ENCODE measurements around the gene FZD4.

Gene FZD4

DNA sequence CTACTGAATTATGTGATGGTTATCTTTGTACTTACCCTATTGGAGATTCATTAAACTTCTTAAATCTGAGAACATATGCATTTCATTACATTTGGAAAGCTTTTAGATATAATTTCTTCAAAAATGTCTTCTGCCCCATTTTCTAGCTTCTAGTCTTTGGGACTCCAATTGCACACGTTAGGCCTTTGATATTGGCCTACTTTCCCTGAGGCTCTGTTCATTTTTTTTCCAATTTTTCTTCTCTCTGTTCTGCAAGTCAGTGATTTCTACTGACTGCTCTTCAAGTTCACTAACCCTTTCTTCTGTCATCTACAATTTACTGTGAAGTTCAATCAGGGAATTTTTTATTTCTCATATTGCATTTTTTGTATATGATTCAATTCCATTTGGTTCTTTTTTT is 43.0 kb downstream of the FZD4 start:
- no peak for DNase-seq (ENCODE audit: low read depth in 2 of 2)

DNA sequence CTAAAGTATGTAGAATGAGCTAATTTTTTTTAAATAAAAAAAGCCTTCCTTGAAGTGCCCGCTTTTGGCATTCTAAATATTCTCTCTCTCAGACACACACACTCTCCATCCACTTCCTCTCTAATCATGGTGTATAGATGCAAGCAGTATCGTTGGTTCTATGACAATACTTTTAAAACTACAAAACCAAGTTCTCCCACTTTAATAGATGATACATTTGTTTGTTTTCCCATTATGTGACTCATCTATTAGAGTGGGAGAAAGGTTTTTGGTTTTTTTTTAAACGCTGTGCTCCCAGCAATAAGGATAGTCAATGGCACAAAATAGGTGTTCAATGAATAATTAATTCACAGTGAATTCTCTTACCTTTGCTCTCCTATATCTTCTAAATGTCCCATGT is 44.6 kb downstream of the FZD4 start:
- no peak for DNase-seq (ENCODE audit: low read depth in 2 of 2)

GRCh38 chr11:86906198-86906597 is 49.0 kb downstream of the FZD4 start:
- DNase-seq (ENCODE audit: low read depth in 2 of 2), result no peak

DNA sequence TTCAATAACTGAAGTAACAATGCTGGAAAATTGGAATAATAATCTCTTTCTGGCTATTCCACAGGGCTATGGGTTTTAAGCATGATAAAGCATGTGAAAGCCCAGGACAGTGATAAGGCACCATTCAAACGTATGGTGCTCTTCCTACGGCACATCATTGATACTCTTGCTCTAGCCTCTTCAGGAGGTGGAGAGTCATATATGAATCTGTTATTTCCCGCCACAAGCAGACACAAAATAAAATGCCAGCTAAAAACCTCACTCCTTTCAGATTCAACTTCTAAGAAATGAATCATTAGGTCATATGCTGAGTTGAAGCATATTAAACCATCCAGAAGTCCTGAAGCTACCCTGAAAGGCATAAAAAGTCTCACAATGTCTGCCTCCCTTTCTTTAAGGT is 49.9 kb downstream of the FZD4 start:
- DNase-seq (ENCODE audit: low read depth in 2 of 2), result no peak

GRCh38 chr11:86904001-86904400 is 51.2 kb downstream of the FZD4 start:
- no peak for DNase-seq (ENCODE audit: low read depth in 2 of 2)

DNA sequence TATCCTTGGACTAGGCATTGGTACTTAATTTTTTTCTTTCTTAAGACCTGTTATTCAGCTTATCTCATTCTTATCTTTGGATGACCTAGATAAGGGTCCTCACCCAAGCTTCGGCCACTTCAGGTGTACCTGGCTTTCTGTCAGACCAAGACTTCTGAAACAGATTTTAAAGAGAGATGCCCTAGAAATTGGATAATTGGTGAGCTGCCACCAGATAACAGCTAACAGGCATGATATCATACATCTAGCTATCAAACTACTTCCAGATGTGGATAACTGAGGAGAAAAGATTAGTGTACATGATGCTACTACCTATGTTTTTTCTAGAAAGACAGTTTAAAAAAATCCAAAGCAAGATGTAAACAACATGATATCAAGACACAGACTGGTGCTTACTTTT is 52.9 kb downstream of the FZD4 start:
- DNase-seq (ENCODE audit: low read depth in 2 of 2), result no peak

GRCh38 chr11:86901599-86901998 is 53.6 kb downstream of the FZD4 start:
- DNase-seq (ENCODE audit: low read depth in 2 of 2), result no peak

- DNase-seq (ENCODE audit: low read depth in 2 of 2), result no peak
Measured at GRCh38 chr11:86900162-86900561, 55.0 kb downstream of the FZD4 start.

DNA sequence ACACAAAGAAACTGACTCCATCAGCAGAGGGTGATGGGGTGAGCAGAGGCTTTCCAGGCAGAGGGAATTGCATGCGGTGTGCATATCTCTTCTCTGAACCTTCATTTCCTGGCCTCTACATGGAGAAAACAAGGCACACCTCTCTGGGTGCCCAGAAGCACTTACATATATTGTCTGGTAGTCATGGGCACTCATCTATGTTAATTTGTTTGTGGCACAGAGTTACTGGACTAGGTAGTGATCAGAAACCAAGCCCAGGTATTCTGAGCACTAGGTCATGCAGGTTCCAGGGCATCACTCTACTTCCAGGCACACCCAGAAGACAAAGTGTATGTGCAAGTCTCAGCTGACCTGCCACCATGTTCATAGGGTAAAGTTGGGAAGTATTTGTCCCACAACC is 56.5 kb downstream of the FZD4 start:
- DNase-seq (ENCODE audit: low read depth in 2 of 2), result no peak

DNA sequence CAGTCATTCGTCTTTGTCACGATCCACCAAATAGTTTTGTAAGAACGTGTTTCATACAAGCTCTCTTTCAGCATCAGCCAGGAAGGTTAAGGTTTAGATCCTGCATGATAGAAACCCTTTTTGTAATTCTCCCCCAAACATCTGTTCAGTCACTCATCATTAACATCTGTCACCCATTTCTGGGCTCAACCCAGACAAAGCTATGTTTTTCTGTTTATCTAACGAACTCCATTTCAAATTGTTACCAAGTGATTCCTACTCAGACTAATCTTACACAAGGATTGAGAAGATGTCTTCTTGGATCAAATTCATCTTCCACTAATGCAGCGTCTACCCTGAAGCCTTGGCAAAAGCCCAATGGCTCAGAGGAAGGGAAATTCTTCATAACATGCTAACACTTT is 58.8 kb downstream of the FZD4 start:
- DNase-seq (ENCODE audit: low read depth in 2 of 2), result no peak
